GM21515 (cell line): ENCODE measurements around the gene TRIM13.
"Not testable (repeated sequence)": the region's sequence is repeated elsewhere in the genome, so short reads cannot be mapped to it uniquely, and the experiment has no call there.

Experiments
- ATAC-seq: cut with Tn5 transposase; IDR thresholded peaks from one replicate; pipeline ENCODE4 v1.9.1; 2021; ENCODE audit not compliant: unreplicated experiment

TRIM13 gene

GRCh38 chr13:49996951-49997895 is at the start of gene TRIM13:
Gene TRIM13 (plus strand): TSS chr13:49997042. CDS start chr13:50011941, 14,899 bp downstream.
- ATAC-seq = peak; percentile 68

DNA sequence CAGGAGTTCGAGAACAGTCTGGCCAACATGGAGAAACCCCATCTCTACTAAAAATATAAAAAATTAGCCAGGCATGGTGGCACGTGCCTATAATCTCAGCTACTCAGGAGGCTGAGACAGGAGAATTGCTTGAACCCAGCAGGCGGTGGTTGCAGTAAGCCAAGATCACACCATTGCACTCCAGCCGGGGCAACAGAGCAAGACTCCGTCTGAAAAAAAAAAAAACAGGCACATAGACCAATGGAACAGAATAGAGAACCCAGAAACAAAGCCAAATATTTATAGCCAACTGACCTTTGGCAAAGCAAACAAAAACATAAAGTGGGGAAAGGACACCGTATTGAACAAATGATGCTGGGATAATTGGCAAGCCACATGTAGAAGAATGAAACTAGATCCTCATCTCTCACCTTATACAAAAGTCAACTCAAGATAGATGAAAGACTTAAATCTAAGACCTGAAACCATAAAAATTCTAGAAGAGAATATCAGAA is 48.0 kb upstream of the TRIM13 start:
- ATAC-seq = not testable (repeated sequence)

GRCh38 chr13:49951754-49952535 is 44.9 kb upstream of the TRIM13 start:
- no peak for ATAC-seq

GRCh38 chr13:49953560-49953959 is 43.3 kb upstream of the TRIM13 start:
- no peak for ATAC-seq

- no peak for ATAC-seq
Observed at GRCh38 chr13:49954674-49955455, 42.0 kb upstream of the TRIM13 start.

DNA sequence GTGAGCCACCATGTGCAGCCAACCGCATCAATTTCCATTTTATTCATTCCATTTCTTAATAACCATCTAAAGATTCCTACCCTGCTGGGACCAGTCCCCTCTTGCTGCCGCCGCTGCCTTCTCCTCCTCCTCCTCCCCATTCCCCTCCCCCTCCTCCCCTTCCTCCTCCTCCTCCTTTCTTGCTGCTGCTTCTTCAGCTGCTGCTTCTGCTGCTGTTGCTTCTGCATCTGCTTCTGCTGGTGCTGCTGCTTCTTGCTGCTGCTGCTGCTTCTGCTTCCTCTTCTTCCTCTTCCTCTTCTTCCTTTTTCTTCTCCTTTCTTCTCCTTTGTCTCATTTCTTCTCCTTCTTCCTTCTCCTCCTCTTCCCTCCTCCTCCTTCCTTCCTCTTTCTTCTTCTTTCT is 40.7 kb upstream of the TRIM13 start:
- ATAC-seq = no peak

DNA sequence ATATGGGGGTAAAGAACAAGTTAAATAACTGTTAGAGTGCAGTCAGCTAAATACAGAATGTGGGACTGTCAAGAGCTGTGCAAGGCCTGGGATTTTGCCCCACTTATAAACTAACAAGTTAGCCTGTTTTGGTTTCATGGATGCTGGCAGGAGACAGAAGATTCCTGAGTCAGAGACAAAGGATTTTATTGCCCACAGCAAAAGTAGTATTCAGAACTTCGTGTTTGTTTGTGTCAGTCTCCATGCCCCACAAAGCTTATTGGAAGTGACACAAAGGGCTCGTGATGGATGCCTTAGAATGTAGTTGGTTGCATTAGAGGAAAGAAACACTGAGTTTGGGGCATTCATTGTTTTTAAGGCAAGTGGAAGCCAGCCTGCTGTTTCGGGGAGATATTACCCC is 38.5 kb upstream of the TRIM13 start:
- ATAC-seq = no peak

- ATAC-seq = no peak
Observed at GRCh38 chr13:49967456-49967855, 29.4 kb upstream of the TRIM13 start.

GRCh38 chr13:49972709-49973108 is 24.1 kb upstream of the TRIM13 start:
- no peak for ATAC-seq

DNA sequence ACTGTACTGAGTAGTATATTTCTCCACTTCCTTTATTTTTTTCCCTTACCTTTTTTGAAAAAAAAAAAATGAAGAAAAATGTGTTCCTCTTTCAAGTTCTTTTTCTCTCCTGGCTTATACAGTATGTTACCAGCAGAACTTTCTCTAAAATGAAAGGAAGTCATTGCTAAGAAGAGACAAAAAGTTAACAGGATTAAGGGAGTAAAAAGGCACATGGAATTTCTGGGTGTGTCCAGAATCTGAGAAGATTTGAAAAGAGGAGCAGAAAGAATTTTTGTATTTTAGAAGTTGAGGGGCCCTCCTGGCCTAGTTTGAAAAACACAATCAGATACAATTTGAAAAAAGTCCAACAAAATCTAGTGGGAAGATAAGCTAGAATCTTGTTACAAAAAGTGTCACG is 21.0 kb upstream of the TRIM13 start:
- no peak for ATAC-seq

DNA sequence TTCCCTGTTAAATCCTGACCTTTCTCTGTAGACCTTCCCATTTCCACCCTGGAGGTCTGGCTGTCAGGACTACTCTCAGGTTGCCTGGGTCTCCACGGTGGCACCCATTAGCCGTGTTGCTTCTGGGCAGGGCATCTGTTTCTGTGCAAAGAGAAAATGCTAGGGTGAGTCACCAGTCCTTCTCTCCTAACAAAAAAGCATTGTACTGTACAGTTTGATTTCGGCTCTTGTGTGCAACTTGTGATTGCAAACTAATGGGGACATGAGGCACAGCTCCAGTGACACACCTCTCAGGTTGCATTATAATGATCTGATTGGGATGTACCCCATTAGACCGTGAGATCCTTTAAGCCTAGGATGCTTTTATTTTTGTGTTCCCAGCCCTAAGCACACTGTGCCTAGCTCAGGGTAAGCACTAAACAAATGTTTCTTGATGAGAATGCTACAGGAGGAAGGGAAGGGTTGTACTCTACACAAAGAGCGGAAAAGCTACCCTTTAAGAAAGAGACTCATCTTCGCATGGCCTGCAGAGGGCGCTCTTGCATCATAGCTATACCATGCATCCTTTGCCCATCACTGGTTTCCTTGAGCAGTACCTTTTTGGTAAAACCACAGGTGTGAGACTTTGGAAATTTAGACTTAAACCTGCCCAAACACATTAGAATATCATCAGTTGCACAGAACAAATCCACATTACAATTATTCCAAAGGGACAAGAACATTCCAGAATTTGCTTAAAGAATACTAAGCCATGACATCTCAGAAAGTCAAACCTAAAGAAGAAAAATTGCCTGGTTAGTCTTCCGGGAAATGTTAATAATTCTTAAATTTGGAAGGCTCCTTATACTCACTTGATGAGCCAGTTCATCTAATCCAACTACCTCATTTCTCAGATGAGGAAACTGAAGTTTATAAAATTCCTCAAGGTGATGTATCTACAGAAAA is 20.3 kb upstream of the TRIM13 start:
- ATAC-seq = no peak

GRCh38 chr13:49977992-49978391 is 18.9 kb upstream of the TRIM13 start:
- ATAC-seq = no peak

DNA sequence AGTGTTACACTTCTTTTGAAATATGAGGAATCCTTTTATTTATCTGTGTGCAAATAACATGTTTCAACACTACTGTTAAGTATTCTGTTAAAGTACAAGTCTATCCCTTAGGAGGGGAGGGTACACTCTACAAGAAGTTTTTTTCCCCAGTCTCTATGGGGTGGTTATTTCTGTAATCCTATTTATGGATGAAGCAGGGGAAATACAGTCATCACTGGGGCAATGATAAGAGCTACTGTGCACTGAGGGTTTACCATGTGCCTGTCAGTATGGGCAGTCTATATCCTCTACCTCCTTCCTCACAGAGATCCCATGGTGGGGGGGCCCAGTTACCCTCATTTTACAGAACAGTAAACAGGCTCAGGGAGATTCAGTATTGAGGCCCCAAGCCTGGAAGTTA is 16.6 kb upstream of the TRIM13 start:
- no peak for ATAC-seq

GRCh38 chr13:49985129-49985528 is 11.7 kb upstream of the TRIM13 start:
- no peak for ATAC-seq

- no peak for ATAC-seq
Observed at GRCh38 chr13:49986471-49986870, 10.4 kb upstream of the TRIM13 start.

DNA sequence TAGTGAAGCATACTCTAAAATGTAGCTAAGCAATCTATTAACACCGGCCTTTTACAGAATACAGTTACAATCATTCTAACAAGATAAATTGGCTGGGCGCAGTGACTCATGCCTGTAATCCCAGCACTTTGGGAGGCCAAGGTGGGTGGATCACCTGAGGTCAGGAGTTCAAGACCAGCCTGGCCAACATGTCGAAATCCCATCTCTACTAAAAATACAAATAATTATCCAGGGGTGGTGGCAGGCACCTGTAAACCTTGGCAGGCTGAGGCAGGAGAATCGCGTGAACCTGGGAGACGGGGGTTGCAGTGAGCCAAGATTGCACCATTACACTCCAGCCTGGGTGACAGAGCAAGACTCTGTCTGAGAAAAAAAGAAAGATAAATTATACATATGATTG is 6.2 kb upstream of the TRIM13 start:
- ATAC-seq = not testable (repeated sequence)

DNA sequence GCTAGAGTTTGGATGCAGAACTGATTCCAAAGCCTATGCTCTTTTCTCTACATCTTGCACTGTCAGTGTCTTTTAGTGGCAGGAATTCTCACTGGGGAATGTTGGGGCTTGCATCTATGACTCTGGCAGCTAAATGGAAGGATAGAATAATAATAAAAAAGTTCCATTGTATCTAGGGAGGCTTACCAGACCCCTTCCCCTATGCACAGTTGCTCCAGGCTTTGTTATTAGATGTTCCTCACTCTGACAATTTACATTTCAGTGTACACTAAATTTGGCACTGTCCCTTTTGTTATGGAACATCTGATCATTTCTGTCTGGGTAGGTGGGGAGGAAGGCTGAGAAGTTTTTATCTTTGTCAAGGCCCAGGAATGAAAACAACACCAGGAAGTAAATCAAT is 3.7 kb upstream of the TRIM13 start:
- no peak for ATAC-seq

GRCh38 chr13:49993666-49994065 is 3.2 kb upstream of the TRIM13 start:
- ATAC-seq = no peak

DNA sequence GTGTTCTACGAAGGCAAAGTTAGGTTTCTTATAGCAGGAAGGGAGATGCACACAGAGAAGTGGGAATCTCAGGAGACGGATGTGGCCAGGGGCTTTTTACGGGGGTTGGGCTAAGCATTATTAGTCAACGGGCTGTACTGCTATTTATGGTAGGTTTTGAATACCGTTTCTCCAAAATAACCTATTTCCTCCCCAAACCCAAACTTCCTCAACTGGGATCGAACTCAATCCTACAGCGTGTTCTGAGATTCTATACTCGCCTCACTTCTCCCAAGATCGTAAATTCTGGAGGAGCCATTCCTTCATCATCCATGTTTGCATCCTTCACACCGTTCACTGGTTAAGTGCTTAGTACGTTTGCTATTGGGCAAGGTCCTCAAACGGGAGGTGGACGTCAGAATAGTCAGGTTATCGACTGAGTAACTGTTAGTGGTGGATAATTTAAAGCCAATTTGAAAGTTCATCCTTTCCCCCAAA is 1.2 kb upstream of the TRIM13 start:
- no peak for ATAC-seq
